IPS-18c (cell line): Measurements from ENCODE around the gene KHK.

Source experiments
- H3K4me3 ChIP-seq: 2 replicates; pipeline ENCODE4 v1.7.0; 2013; ENCODE audit warnings: low read depth, mild to moderate bottlenecking, low read length, moderate library complexity; ENCODE audit not compliant: insufficient read depth
- H3K9me3 ChIP-seq: one replicate; pipeline ENCODE4 v1.6.1; 2013; ENCODE audit warnings: mild to moderate bottlenecking, low read length, moderate library complexity; ENCODE audit not compliant: control insufficient read depth, insufficient read depth

Gene KHK

DNA sequence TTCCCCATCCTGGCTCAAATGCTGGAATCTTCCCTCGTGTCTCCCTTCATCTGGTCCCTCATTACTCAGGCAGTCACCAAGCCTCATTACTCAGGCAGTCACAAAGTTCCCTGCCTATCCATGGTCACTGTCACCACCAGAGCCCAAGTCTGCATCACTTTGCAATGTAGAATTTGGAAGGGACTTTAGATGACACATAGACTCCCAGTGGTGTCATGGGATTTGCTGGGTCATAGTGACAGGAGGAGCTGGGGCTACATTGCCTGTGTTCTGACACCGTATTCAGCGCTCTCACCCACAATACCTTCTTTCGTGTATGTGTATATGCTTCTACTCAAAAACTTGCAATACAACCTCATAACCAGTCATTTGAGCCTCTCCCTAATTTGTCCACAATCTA, 10.2 kb upstream of the KHK start:
- no peaks in the 10 kb centered on the region for H3K9me3 ChIP-seq

DNA sequence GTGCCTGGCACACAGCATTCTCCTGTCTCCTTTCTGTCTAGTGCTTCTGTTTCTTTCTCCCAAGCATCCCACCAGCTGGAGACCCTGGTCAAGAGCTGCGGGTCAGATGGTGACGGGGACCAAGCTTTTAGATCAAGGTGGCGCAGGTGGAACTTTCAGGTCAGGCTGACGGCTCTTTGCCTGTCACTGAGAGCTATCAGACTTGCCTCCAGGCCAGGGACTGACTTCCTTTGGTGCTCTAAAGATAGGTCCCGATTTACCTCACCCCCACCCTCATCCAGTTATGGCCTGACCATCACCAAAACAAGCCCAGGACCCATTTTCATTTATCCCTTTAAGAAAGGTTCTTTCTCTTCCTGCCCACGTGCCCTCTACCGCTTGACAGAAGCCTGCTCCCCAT, 9.3 kb upstream of the KHK start:
- Histone ChIP-seq H3K4me3 (no peak overlapping the region), H3K9me3 (no peaks in the 10 kb centered on the region)

More for the DNA sequence above, 10.2 kb upstream of the KHK start:
- H3K4me3 ChIP-seq: no peak overlapping the region

DNA sequence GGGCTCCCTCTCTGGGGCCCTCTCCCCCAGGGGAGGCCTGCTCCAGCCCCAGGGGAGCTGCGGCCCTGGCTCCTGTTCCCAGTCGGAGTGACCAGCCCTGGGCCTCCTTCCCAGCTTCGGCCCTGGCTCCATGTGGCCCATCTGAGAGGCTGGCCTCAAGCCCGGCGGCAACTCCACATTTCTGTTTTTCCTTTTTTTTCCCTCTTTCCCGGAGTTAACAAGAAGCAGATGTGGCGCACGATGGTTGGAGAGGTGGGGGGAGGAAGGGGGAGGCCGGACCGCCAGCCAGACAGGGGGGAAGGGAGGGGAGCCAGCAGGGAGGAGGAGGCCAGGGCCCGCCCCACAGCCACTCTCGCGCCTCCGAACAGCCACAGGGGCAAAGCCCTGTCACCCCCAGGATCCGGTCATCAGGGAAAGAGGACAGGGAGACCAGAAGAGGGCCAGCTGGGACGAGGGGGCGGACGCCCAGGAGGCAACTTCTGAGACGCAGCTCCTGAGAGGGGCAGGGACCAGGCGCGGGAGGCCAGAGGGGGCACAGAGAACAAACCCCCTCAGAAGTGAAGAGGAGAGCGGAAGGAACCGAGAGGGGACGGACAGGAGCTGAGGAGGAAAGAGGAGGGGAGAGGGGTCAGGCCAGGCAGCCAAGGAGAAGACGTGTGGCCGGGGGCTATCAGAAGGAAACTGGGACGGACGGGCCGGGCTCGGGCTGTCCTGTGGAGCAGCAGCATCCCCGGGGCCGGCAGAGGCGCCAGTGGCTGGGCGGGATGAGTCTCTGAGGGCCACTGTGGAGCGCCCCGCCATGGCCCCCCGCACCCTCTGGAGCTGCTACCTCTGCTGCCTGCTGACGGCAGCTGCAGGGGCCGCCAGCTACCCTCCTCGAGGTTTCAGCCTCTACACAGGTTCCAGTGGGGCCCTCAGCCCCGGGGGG, 8.0 kb upstream of the KHK start, which contains the start of gene EMILIN1:
Gene EMILIN1, plus strand, starts transcription at position 349 of the 928 bp plus-strand sequence. Its CDS starts 451 bp downstream, at position 800.
- H3K4me3 ChIP-seq: no peak within 1 kb of the TSS

DNA sequence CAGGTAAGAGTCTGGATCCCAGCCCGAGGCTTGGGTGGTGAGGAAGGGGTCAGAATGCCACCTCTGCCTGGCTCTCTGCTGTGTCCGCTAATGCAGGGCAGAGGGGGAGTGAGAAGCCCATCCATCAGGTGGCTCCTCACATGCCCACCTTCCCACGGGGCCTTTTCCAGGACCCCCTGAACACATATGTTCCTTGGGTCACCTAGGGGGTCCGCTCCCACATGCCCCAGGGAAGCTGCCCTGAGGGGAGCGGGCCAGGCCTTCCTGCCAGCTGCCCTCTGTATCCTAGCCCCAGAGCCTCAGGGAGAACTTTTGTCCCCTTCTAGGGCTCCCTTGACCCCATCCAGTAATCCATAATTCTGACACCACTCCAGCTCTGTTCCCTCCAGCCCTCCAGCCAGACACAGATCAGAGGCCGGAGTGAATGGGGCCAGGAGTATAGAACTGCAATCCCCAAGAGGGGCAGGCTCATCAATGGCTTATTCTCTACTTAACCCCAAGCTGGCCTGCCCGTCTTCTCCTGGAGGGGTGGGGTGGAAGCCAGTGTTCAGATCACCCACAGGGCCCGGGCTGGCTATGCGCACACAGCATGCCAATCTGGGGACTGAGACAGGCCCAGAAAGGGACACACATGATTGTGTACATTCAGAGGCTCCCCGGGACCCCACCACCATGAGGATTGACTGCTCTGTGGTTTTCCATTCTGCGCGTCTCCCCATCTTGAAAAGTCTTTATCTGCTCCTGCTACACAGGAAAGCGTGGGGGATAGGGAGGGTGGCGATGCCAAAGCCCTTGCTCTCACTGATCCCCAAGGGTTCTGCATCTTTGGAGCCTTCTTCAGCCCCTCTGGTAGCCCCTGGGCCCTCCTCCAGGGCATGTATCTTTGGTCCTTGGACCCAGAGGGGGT, 7.1 kb upstream of the KHK start:
- no peaks in the 10 kb centered on the region for H3K9me3 ChIP-seq
- H3K4me3 ChIP-seq: no peak overlapping the region

More for the DNA sequence above, 8.0 kb upstream of the KHK start, which contains the start of gene EMILIN1:
- no peaks in the 10 kb centered on the region for H3K9me3 ChIP-seq

DNA sequence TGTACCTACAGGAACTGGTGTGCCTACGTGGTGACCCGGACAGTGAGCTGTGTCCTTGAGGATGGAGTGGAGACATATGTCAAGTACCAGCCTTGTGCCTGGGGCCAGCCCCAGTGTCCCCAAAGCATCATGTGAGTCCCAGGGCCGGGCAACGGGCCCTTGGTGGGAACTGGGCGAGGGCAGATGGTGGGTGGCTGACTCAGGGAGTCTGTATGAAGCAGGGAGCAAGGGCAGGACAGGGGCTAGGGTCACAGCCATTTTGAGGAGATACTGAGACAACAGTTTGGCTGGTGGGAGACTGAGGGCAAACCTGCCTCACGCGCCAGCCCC, 6.5 kb upstream of the KHK start:
- Histone ChIP-seq H3K9me3 (no peaks in the 10 kb centered on the region), H3K4me3 (no peak overlapping the region)

DNA sequence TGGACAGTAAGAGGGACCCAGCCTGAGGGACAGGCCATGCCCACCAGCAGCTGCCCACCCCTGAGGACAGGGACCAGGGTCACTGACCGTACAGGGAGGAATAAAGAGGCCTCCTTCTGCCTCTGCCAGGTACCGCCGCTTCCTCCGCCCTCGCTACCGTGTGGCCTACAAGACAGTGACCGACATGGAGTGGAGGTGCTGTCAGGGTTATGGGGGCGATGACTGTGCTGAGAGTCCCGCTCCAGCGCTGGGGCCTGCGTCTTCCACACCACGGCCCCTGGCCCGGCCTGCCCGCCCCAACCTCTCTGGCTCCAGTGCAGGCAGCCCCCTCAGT, 6.0 kb upstream of the KHK start:
- H3K4me3 ChIP-seq: no peak overlapping the region

DNA sequence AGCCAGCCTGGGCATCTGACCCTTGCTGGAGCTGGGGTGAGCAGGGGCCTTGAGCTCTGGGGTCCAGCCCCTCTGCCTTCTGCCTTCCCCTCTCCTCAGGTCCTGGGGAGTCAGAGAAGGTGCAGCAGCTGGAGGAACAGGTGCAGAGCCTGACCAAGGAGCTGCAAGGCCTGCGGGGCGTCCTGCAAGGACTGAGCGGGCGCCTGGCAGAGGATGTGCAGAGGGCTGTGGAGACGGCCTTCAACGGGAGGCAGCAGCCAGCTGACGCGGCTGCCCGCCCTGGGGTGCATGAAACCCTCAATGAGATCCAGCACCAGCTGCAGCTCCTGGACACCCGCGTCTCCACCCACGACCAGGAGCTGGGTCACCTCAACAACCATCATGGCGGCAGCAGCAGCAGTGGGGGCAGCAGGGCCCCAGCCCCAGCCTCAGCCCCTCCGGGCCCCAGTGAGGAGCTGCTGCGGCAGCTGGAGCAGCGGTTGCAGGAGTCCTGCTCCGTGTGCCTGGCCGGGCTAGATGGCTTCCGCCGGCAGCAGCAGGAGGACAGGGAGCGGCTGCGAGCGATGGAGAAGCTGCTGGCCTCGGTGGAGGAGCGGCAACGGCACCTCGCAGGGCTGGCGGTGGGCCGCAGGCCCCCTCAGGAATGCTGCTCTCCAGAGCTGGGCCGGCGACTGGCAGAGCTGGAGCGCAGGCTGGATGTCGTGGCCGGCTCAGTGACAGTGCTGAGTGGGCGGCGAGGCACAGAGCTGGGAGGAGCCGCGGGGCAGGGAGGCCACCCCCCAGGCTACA, 4.4 kb upstream of the KHK start:
- Histone ChIP-seq H3K9me3 (no peaks in the 10 kb centered on the region), H3K4me3 (no peak overlapping the region)

More for the DNA sequence above, 6.0 kb upstream of the KHK start:
- no peaks in the 10 kb centered on the region for H3K9me3 ChIP-seq

DNA sequence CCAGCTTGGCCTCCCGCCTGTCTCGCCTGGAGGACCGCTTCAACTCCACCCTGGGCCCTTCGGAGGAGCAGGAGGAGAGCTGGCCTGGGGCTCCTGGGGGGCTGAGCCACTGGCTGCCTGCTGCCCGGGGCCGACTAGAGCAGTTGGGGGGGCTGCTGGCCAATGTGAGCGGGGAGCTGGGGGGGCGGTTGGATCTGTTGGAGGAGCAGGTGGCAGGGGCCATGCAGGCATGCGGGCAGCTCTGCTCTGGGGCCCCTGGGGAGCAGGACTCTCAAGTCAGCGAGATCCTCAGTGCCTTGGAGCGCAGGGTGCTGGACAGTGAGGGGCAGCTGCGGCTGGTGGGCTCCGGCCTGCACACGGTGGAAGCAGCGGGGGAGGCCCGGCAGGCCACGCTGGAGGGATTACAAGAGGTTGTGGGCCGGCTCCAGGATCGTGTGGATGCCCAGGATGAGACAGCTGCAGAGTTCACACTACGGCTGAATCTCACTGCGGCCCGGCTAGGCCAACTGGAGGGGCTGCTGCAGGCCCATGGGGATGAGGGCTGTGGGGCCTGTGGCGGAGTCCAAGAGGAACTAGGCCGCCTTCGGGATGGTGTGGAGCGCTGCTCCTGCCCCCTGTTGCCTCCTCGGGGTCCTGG, 3.7 kb upstream of the KHK start:
- Histone ChIP-seq H3K4me3 (no peak overlapping the region), H3K9me3 (no peaks in the 10 kb centered on the region)

DNA sequence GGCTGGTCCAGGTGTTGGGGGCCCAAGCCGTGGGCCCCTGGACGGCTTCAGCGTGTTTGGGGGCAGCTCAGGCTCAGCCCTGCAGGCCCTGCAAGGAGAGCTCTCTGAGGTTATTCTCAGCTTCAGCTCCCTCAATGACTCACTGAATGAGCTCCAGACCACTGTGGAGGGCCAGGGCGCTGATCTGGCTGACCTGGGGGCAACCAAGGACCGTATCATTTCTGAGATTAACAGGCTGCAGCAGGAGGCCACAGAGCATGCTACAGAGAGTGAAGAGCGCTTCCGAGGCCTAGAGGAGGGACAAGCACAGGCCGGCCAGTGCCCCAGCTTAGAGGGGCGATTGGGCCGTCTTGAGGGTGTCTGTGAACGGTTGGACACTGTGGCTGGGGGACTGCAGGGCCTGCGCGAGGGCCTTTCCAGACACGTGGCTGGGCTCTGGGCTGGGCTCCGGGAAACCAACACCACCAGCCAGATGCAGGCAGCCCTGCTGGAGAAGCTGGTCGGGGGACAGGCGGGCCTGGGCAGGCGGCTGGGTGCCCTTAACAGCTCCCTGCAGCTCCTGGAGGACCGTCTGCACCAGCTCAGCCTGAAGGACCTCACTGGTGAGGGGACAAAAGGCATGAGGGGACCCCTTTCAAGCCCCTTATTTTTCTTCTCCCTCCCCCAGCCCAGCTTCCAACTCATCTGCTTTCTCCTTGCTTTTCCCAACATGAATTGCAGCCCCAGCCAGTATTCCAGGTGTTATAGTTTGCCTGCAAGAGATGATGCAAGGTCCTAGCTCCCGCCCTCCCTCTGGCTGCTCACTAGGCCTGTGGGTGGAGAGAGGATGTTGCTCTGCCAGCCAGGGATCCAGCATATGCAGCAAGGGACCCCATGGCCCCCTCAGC, 2.9 kb upstream of the KHK start:
- Histone ChIP-seq H3K4me3 (no peak overlapping the region), H3K9me3 (no peaks in the 10 kb centered on the region)

DNA sequence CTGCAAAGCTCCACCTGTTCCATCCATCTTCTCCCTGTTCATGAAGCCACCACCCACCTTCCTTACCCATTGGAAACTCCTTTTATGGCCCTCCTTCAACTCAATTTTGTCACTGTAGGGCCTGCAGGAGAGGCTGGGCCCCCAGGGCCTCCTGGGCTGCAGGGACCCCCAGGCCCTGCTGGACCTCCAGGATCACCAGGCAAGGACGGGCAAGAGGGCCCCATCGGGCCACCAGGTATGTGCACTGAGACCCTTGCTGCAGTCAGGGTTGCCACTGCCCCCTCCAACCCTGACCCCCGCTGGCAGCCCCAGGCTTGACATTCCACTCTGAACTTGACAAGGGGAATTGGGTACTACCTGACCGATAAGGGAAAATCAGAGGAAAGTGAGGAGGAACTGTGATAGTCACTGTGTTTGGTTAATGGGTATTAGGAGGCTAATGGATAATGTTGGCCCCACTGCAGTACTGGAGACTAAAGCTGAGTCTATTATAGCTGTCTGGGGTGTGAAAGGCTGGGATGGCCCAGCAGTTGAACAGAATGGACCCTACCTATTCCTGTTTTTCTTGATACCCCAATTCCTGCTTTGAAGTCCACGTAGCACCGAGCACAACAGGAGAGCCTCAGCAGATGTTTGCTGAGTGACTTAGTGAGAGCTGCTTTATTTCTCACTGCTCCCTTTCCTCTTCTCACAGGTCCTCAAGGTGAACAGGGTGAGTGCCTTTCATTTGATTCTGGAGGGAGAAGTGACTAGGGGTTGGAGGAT, 2.1 kb upstream of the KHK start:
- Histone ChIP-seq H3K9me3 (no peaks in the 10 kb centered on the region), H3K4me3 (no peak overlapping the region)

DNA sequence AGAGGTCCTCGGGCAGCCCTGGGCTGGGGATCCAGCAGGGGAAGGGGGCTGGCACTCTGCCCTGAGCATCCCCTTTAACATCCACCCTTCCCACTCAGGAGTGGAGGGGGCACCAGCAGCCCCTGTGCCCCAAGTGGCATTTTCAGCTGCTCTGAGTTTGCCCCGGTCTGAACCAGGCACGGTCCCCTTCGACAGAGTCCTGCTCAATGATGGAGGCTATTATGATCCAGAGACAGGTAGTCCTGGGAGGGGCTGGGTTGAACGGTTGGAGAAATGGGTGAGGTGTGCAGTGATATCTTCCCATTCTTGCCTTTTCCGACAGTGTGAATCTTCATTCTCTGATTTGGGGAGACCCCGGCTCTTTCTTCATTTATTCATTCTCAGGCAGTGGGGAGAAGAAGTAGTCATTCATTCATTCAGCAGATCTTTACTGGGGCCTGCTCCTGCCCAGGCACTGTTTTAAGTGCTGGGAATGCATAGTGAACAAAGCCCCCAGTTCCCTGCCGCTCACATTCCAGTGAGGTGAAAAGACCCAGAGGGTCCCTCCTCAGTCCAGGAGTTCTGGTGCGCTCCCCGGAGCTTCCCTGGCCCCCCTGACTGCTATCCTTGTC, 1.4 kb upstream of the KHK start:
- Histone ChIP-seq H3K4me3 (peak overlapping the region; percentile 69), H3K9me3 (no peaks in the 10 kb centered on the region)

DNA sequence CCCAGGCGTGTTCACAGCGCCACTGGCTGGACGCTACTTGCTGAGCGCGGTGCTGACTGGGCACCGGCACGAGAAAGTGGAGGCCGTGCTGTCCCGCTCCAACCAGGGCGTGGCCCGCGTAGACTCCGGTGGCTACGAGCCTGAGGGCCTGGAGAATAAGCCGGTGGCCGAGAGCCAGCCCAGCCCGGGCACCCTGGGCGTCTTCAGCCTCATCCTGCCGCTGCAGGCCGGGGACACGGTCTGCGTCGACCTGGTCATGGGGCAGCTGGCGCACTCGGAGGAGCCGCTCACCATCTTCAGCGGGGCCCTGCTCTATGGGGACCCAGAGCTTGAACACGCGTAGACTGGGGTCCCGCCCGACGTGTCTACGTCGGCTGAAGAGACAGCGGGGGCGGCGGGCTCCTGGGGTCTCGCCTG, 891 bp upstream of the KHK start:
- no peaks in the 10 kb centered on the region for H3K9me3 ChIP-seq
- peak overlapping the region; percentile 69 for H3K4me3 ChIP-seq

DNA sequence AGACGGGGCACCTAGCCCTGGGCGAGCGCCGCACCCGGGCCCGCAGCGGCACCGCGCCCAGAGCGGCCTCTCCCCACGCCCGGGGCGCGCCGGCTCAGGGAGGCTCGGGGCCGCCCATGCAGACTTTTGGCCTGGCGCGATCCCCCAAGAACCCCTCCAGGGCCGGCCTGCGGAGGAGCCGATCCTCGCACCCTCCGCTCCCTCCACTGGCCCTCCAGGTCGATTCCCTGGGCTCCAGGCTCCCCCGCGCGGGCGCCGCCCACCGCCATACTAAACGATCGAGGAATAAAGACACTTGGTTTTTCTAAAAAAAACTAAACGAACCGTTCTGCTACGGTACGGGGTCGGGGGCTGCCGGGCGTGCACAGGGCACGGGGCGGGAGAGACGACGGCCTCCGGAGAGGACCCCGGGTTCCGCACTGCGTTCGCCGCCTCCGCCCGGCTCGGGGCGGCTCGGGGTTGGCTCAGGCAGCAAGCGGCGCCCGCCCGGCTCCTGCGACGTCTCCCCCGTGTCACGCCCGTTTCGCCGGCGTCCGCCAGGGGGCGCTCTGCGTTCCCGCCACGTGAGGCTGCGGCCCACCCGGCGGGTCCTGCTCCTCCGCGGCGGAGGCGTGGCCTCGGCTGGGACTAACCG, 365 bp upstream of the KHK start:
- Histone ChIP-seq H3K9me3 (no peaks in the 10 kb centered on the region), H3K4me3 (peak overlapping the region; percentile 75)

DNA sequence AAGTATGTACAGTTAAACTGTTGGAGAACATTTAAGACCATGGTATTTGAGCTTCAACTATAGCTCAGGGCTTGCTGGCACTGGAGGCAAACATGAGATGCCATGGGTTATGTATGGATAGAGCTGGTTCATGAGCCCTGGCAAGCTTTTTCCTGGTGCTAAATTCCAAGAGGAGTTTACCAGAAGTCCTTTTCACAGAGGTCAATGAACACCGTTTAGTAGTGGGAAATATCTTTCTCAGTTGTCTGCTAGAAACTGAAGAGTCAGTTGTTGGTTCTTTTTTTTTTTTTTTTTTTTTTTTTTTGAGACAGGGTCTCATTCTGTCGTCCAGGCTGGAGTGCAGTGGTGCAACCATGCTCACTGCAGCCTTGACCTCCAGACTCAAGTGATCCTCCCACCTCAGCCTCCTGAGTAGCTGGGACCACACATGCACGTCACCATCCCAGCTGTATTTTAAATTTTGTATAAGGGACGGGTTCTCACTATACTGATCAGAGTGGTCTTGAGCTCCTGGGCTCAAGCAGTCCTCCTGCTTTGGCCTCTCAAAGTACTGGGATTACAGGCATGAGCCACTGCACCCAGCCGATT, 1.3 kb downstream of the KHK start:
- H3K9me3 ChIP-seq: no peaks in the 10 kb centered on the region
- H3K4me3 ChIP-seq: no peak overlapping the region
